ENCODE data around the gene STX2. TPM values are rescaled to one million over a fixed set of nuclear protein-coding genes. Genes with fewer than 3 reads are reported as not detected.
"Not testable (repeated sequence)": the region's sequence is repeated elsewhere in the genome, so short reads cannot be mapped to it uniquely, and the experiment has no call there.

The STX2 gene
- total RNA-seq, 2 donors from 2014 or later: 5.3 to 11.5 TPM

DNA sequence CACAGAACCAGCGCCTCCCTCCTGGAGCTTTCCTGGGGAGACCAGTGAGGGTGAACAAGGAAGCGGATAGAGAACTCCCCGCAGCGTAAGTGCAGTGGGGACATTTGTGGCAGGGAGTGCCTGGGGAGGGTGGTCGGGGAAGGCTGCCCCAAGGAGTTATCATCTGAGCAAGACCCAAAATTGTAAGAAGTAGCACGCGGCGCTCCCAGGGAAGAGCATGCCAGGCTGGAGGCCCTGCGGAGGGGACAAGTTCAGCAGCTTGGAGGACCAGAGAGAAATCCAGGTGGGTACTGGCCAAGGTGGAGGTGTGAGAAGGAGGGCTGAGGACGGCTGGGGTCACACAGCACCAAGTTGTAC is 76.8 kb downstream of the STX2 start:
- H3K27me3 ChIP-seq (replicated peaks; ENCODE audit: insufficient read depth): no peaks in the 10 kb centered on the region
- no peak for DNase-seq (ENCODE audit: low spot score)
- no peak overlapping the region for H3K27ac ChIP-seq
- intact Hi-C loops (cut with DNase I): loop anchor here (5.0 kb wide), 1 partner anchor 55 kb away; no protein-coding TSS in a partner anchor
- no peaks in the 10 kb centered on the region for H3K9me3 ChIP-seq
- no peak overlapping the region for H3K4me3 ChIP-seq
- 64% methylated on average over 10 of the region's 10 CpGs for WGBS
- H3K4me1 ChIP-seq (replicated peaks): no peaks in the 10 kb centered on the region
- H3K36me3 ChIP-seq: no peaks in the 10 kb centered on the region
- TF ChIP-seq, protein P1, sequence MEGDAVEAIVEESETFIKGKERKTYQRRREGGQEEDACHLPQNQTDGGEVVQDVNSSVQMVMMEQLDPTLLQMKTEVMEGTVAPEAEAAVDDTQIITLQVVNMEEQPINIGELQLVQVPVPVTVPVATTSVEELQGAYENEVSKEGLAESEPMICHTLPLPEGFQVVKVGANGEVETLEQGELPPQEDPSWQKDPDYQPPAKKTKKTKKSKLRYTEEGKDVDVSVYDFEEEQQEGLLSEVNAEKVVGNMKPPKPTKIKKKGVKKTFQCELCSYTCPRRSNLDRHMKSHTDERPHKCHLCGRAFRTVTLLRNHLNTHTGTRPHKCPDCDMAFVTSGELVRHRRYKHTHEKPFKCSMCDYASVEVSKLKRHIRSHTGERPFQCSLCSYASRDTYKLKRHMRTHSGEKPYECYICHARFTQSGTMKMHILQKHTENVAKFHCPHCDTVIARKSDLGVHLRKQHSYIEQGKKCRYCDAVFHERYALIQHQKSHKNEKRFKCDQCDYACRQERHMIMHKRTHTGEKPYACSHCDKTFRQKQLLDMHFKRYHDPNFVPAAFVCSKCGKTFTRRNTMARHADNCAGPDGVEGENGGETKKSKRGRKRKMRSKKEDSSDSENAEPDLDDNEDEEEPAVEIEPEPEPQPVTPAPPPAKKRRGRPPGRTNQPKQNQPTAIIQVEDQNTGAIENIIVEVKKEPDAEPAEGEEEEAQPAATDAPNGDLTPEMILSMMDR (IDR thresholded peaks at IDR 0.05): no peak
- no peak for TF ChIP-seq POLR2AphosphoS5 (IDR thresholded peaks at IDR 0.05)
- no peak for TF ChIP-seq POLR2A (IDR thresholded peaks at IDR 0.05)

DNA sequence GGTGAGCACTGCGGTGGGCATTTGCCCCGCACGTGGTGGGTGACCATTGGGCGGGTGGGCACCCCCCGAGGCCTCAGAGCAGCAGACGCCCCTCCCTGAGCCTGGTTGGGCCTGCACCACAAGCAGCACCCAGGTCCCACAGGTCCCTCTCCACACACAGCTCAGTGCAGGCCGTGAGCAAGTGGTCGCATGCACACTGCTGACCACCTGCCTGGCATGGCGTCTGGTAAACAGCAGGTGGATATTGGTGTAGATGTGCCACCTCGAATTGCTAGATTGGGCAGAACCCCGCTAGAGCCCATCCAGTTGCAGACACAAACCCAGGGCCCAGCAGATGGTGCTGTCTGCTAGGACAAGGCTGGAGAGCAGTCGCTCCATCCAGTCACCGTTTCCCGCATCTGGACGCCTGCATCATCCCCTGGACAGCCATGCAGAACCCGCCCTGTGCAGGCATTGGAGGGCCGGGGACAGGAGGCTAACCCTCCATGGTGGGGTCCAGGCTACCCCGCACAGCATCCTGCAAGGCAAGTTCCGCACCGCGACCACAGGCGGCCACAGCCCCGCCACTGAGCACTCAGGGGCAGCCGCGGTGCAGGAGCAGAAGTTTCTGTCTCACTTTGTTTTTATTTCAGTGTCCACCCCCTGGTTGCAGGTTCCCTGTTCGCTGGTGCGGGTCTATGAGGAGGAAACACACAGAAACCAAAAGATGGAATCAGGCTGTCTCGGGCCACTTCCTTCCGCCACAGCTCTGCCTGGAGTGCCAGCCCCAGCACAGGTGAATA is 77.3 kb downstream of the STX2 start:
- H3K36me3 ChIP-seq: no peaks in the 10 kb centered on the region
- H3K27ac ChIP-seq: no peak overlapping the region
- 42% methylated on average over 22 of the region's 29 CpGs for WGBS
- H3K27me3 ChIP-seq (replicated peaks; ENCODE audit: insufficient read depth): no peaks in the 10 kb centered on the region
- H3K4me3 ChIP-seq: no peak overlapping the region
- TF ChIP-seq, protein P1 (IDR thresholded peaks at IDR 0.05): peak in 3 of 4 experiments; percentile 51 to 65 (median 58)
- no peak for TF ChIP-seq POLR2A (IDR thresholded peaks at IDR 0.05)
- no peak for TF ChIP-seq POLR2AphosphoS5 (IDR thresholded peaks at IDR 0.05)
- no peaks in the 10 kb centered on the region for H3K4me1 ChIP-seq (replicated peaks)
- H3K9me3 ChIP-seq: no peaks in the 10 kb centered on the region
- intact Hi-C loops (cut with DNase I): loop anchor here (5.0 kb wide), 1 partner anchor 56 kb away; no protein-coding TSS in a partner anchor
- DNase-seq (ENCODE audit: low spot score): peak; percentile 40

DNA sequence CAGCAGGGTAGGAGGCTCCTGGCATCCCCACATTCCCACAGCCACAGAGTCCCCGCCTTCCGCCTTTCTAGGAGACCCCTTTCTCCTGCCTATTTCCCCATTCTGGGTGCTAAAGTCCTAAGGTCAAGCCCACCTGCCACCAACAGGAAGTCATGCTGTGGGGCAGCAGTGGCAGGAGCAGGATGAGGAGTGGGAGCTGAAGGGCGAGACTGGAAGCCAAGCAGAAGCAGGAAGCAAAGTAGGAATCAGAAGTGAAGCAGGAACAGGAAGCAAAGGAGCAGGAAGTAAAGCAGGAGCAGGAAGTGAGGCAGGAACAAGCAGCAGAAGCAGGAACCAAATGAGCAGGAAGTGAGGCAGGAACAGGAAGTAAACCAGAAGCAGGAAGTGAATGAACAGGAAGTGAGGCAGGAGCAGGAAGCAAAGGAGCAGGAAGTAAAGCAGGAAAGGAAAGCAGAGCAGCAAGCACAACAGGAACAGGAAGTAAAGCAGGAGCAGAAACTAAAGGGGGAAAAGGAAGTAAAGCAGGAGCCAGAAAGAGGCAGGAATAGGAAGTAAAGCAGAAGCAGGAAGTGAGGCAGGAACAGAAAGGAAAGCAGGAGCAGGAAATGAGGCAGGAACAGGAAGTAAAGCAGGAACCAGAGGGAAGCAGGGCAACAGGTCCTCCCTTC is 84.7 kb downstream of the STX2 start:
- Histone ChIP-seq H3K36me3 (no peaks in the 10 kb centered on the region), H3K27ac (no peak overlapping the region), H3K27me3 (replicated peaks; ENCODE audit: insufficient read depth) (no peaks in the 10 kb centered on the region), H3K9me3 (no peaks in the 10 kb centered on the region), H3K4me1 (replicated peaks) (no peaks in the 10 kb centered on the region), H3K4me3 (no peak overlapping the region)
- DNase-seq (ENCODE audit: low spot score): no peak
- 96% methylated on average over 3 of the region's 3 CpGs for WGBS
- TF ChIP-seq, protein P1 (IDR thresholded peaks at IDR 0.05): no peak
- no peak for TF ChIP-seq POLR2A (IDR thresholded peaks at IDR 0.05)
- TF ChIP-seq POLR2AphosphoS5 (IDR thresholded peaks at IDR 0.05): no peak
- intact Hi-C loops (cut with DNase I): no loop called here

DNA sequence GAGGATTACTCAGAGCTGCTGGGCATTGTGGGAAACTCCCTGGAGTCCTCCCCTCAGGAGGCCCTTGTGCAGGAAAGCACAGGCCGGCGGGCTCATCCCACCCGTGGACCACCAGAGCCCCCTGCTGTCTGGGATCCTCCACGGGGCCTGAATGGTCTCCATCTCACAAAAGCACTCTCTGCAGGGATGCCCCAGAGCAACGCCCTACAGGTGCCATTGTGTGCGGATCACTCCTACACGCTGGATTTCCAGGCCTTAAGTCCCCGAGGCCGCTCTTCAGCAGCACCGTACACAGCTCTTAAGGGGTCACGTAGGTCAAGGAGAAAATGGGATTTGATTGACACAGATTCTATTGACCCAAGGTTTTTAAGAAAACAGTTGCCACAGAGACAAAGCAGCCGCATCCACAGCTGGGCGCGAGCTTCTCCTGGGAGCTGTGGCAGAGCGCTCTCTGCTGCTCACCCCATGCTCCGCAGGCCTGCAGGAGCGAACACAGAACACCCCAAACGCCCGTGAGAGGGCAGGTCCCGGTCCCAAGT is 86.3 kb downstream of the STX2 start:
- Histone ChIP-seq H3K27me3 (replicated peaks; ENCODE audit: insufficient read depth) (no peaks in the 10 kb centered on the region), H3K4me1 (replicated peaks) (no peaks in the 10 kb centered on the region), H3K27ac (no peak overlapping the region), H3K9me3 (no peaks in the 10 kb centered on the region), H3K36me3 (no peaks in the 10 kb centered on the region), H3K4me3 (no peak overlapping the region)
- TF ChIP-seq, protein P1 (IDR thresholded peaks at IDR 0.05): no peak
- no peak for TF ChIP-seq POLR2AphosphoS5 (IDR thresholded peaks at IDR 0.05)
- TF ChIP-seq POLR2A (IDR thresholded peaks at IDR 0.05): no peak
- intact Hi-C loops (cut with DNase I): no loop called here
- DNase-seq (ENCODE audit: low spot score): no peak
- 75% methylated on average over 20 of the region's 20 CpGs for WGBS

DNA sequence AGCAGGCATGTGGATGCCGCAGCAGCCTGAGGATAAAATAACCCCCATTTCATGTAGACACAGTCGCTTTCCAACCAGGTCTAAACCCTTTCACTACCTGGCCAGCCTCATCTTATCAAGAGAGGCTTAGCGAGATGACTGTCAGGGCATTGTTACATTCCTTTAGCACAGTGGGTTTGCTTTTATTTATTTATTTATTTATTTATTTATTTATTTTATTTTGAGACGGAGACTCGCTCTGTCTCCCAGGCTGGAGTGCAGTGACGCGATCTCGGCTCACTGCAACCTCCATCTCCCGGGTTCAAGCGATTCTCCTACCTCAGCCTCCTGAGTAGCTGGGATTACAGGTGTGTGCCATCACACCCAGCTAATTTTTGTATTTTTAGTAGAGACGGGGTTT is 87.0 kb downstream of the STX2 start:
- H3K27ac ChIP-seq; DNase-seq (ENCODE audit: low spot score); intact Hi-C loops (cut with DNase I); H3K27me3 ChIP-seq (replicated peaks; ENCODE audit: insufficient read depth); H3K9me3 ChIP-seq; H3K4me1 ChIP-seq (replicated peaks); H3K36me3 ChIP-seq; H3K4me3 ChIP-seq: not testable (repeated sequence)
- 83% methylated on average over 11 of the region's 11 CpGs for WGBS

Data from prostate gland (tissue), 2 donors.